SK-N-SH treated with all-trans-retinoic acid at 6 μM for 48 hours (cell line): ENCODE measurements around the gene ABCA8.

Source experiments
- ATAC-seq: fragments of 200-7000 bp; cut with Tn5 transposase; 3 replicates; pipeline ENCODE4 v1.9.1; 2020; ENCODE audit warnings: mild to moderate bottlenecking, moderate library complexity
- ARNTL ChIP-seq: fragments of 450-650 bp; formaldehyde crosslinking; IDR thresholded peaks from 2 replicates; pipeline ENCODE4 v1.5.0; 2020; ENCODE audit warnings: low read depth, mild to moderate bottlenecking, moderate library complexity, borderline replicate concordance
- CREB5 ChIP-seq: fragments of 250-450 bp; sonication (Bioruptor Pico); IDR thresholded peaks from 2 replicates; pipeline ENCODE4 v1.5.1; 2020; ENCODE audit warnings: low read depth, mild to moderate bottlenecking, moderate library complexity
- CSDC2 ChIP-seq: fragments of 250-450 bp; sonication (Bioruptor Pico); IDR thresholded peaks from 2 replicates; pipeline ENCODE4 v1.5.0; 2020; ENCODE audit warnings: mild to moderate bottlenecking, moderate library complexity
- CSRNP3 ChIP-seq: fragments of 250-450 bp; sonication (Bioruptor Pico); IDR thresholded peaks from 2 replicates; pipeline ENCODE4 v1.5.1; 2021; ENCODE audit warnings: mild to moderate bottlenecking, moderate library complexity
- ESRRG ChIP-seq: fragments of 250-450 bp; sonication (Bioruptor Pico); IDR thresholded peaks from 2 replicates; pipeline ENCODE4 v1.6.1; 2021; ENCODE audit warnings: mild to moderate bottlenecking
- GLIS3 ChIP-seq: fragments of 250-450 bp; sonication (Bioruptor Pico); IDR thresholded peaks from 2 replicates; pipeline ENCODE4 v1.5.0; 2020; ENCODE audit warnings: mild to moderate bottlenecking, moderate library complexity
- ISL1 ChIP-seq: fragments of 250-450 bp; sonication (Bioruptor Pico); IDR thresholded peaks from 2 replicates; pipeline ENCODE4 v2.1.2; 2022; ENCODE audit warnings: mild to moderate bottlenecking, moderate library complexity
- OSR1 ChIP-seq: fragments of 250-450 bp; sonication (Bioruptor Pico); IDR thresholded peaks from 2 replicates; pipeline ENCODE4 v1.8.0; 2022; ENCODE audit warnings: moderate library complexity, mild to moderate bottlenecking, inconsistent platforms
- PATZ1 ChIP-seq: fragments of 250-450 bp; sonication (Bioruptor Pico); IDR thresholded peaks from 2 replicates; pipeline ENCODE4 v1.8.0; 2020; ENCODE audit warnings: mild to moderate bottlenecking, moderate library complexity, borderline replicate concordance
- POU6F1 ChIP-seq: fragments of 250-450 bp; sonication (Bioruptor Pico); IDR thresholded peaks from 2 replicates; pipeline ENCODE4 v1.8.0; 2021; ENCODE audit warnings: low read depth, mild to moderate bottlenecking, moderate library complexity, borderline replicate concordance
- PPARA ChIP-seq: fragments of 250-450 bp; sonication (Bioruptor Pico); IDR thresholded peaks from 2 replicates; pipeline ENCODE4 v1.5.0; 2020; ENCODE audit warnings: mild to moderate bottlenecking, borderline replicate concordance
- RARB ChIP-seq: fragments of 250-450 bp; sonication (Bioruptor Pico); IDR thresholded peaks from 2 replicates; pipeline ENCODE4 v1.8.0; 2021; ENCODE audit warnings: mild to moderate bottlenecking, moderate library complexity
- SNAI2 ChIP-seq: fragments of 250-450 bp; sonication (Bioruptor Pico); IDR thresholded peaks from 2 replicates; pipeline ENCODE4 v1.5.0; 2020; ENCODE audit warnings: mild to moderate bottlenecking, moderate library complexity
- TOX ChIP-seq: fragments of 250-450 bp; sonication (Bioruptor Pico); IDR thresholded peaks from 2 replicates; pipeline ENCODE4 v1.8.0; 2021; ENCODE audit warnings: mild to moderate bottlenecking, moderate library complexity, borderline replicate concordance
- TSHZ2 ChIP-seq: fragments of 250-450 bp; sonication (Bioruptor Pico); IDR thresholded peaks from 2 replicates; pipeline ENCODE4 v1.5.0; 2020; ENCODE audit warnings: mild to moderate bottlenecking, moderate library complexity
- ZC3H10 ChIP-seq: fragments of 250-450 bp; sonication (Bioruptor Pico); IDR thresholded peaks from 2 replicates; pipeline ENCODE4 v1.5.1; 2021; ENCODE audit warnings: mild to moderate bottlenecking, moderate library complexity
- ZFP3 ChIP-seq: fragments of 250-450 bp; sonication (Bioruptor Pico); IDR thresholded peaks from 2 replicates; pipeline ENCODE4 v1.5.0; 2020; ENCODE audit warnings: mild to moderate bottlenecking, moderate library complexity
- ZNF70 ChIP-seq: fragments of 450-650 bp; formaldehyde crosslinking; IDR thresholded peaks from 2 replicates; pipeline ENCODE4 v1.5.0; 2020; ENCODE audit warnings: mild to moderate bottlenecking, moderate library complexity
- ZNF8 ChIP-seq: fragments of 450-650 bp; formaldehyde crosslinking; IDR thresholded peaks from 2 replicates; pipeline ENCODE4 v1.5.0; 2020; ENCODE audit warnings: mild to moderate bottlenecking, moderate library complexity

Gene ABCA8

GRCh38 chr17:68851890-68852289 is 103.3 kb downstream of the ABCA8 start:
- TF ChIP-seq CREB5 (no peak), ZFP3 (CRISPR knock-in tag) (no peak), RARB (CRISPR knock-in tag) (no peak), ISL1 (CRISPR knock-in tag) (no peak), PPARA (CRISPR knock-in tag) (no peak), ESRRG (CRISPR knock-in tag) (no peak), OSR1 (CRISPR knock-in tag) (no peak), ARNTL (no peak), GLIS3 (CRISPR knock-in tag) (no peak), SNAI2 (CRISPR knock-in tag) (no peak), CSRNP3 (CRISPR knock-in tag) (no peak), POU6F1 (CRISPR knock-in tag) (no peak), TOX (CRISPR knock-in tag) (no peak), TSHZ2 (CRISPR knock-in tag) (no peak), ZNF8 (CRISPR knock-in tag) (no peak), ZNF70 (CRISPR knock-in tag) (no peak), CSDC2 (no peak), PATZ1 (CRISPR knock-in tag) (no peak)
- ATAC-seq: no peak

GRCh38 chr17:68850749-68851510 is 104.3 kb downstream of the ABCA8 start:
- TF ChIP-seq ZC3H10 (CRISPR knock-in tag) (no peak), CREB5 (no peak), GLIS3 (CRISPR knock-in tag) (no peak)
- no peak for ATAC-seq
